GM13977 (cell line): ENCODE data around the gene SLC30A2.

Experiments
- DNase-seq: peaks from one replicate; pipeline ENCODE4 v3.0.0; 2012; ENCODE audit warnings: low spot score
- CTCF ChIP-seq: IDR thresholded peaks from 2 replicates; pipeline ENCODE4 v1.5.1; 2012; ENCODE audit warnings: mild to moderate bottlenecking, control low read depth; ENCODE audit not compliant: insufficient read depth; ENCODE audit errors: extremely low read depth, missing control alignments
- in situ Hi-C: fragments of 300-500 bp; cut with MboI; formaldehyde crosslinking; loops from one replicate; pipeline ENCODE4 v1.12.0; 2022; ENCODE audit warnings: low sequenced_read_pairs, low pct_unique_long_range_greater_than_20kb, mixed read lengths, inconsistent platforms; ENCODE audit not compliant: unreplicated experiment

The SLC30A2 gene

GRCh38 chr1:26014179-26014578 is 31.7 kb downstream of the SLC30A2 start:
- in situ Hi-C loops = no loop called here
- DNase-seq = no peak
- TF ChIP-seq CTCF = no peak

- in situ Hi-C loops = no loop called here
- TF ChIP-seq CTCF = no peak
Observed at GRCh38 chr1:26012864-26013263, 33.1 kb downstream of the SLC30A2 start.

GRCh38 chr1:26010825-26011224 is 35.1 kb downstream of the SLC30A2 start:
- DNase-seq = no peak
- TF ChIP-seq CTCF = no peak
- in situ Hi-C loops = no loop called here

More at GRCh38 chr1:26012864-26013263, 33.1 kb downstream of the SLC30A2 start:
- no peak for DNase-seq

- peak; percentile 8 for TF ChIP-seq CTCF
- in situ Hi-C loops = loop anchor here (10.0 kb wide), 1 partner anchor 175 kb away; no protein-coding TSS in a partner anchor
- DNase-seq = no peak
Observed at GRCh38 chr1:26009796-26010447, 36.0 kb downstream of the SLC30A2 start.

- DNase-seq = no peak
- no peak for TF ChIP-seq CTCF
- in situ Hi-C loops = loop anchor here (10.0 kb wide), 1 partner anchor 172 kb away; no protein-coding TSS in a partner anchor
Observed at GRCh38 chr1:26006710-26007109, 39.2 kb downstream of the SLC30A2 start.

- in situ Hi-C loops = loop anchor here (10.0 kb wide), 1 partner anchor 171 kb away; no protein-coding TSS in a partner anchor
- no peak for DNase-seq
- no peak for TF ChIP-seq CTCF
Observed at GRCh38 chr1:26005434-26006105, 40.3 kb downstream of the SLC30A2 start.
